HG03025 (cell line): ENCODE data around the gene TRIP6.
"Not testable (repeated sequence)": the region's sequence is repeated elsewhere in the genome, so short reads cannot be mapped to it uniquely, and the experiment has no call there.

Experiments used
- ATAC-seq: cut with Tn5 transposase; IDR thresholded peaks from one replicate; pipeline ENCODE4 v1.9.1; 2021; ENCODE audit warnings: mild to moderate bottlenecking, moderate library complexity; ENCODE audit not compliant: unreplicated experiment, low FRiP score

The TRIP6 gene

GRCh38 chr7:100902638-100903037 is 35.5 kb downstream of the TRIP6 start:
- no peak for ATAC-seq

GRCh38 chr7:100908512-100908911 is 41.3 kb downstream of the TRIP6 start:
- ATAC-seq, result no peak

GRCh38 chr7:100910443-100910842 is 43.3 kb downstream of the TRIP6 start:
- ATAC-seq, result not testable (repeated sequence)

GRCh38 chr7:100911484-100911883 is 44.3 kb downstream of the TRIP6 start:
- ATAC-seq, result no peak

- no peak for ATAC-seq
Observed at GRCh38 chr7:100914208-100914878, 47.2 kb downstream of the TRIP6 start.

GRCh38 chr7:100914879-100915447 is 47.8 kb downstream of the TRIP6 start:
- no peak for ATAC-seq

- ATAC-seq, result not testable (repeated sequence)
Observed at GRCh38 chr7:100919335-100919734, 52.1 kb downstream of the TRIP6 start.

- ATAC-seq, result not testable (repeated sequence)
Observed at GRCh38 chr7:100919779-100920437, 52.7 kb downstream of the TRIP6 start.

GRCh38 chr7:100921039-100921438 is 53.9 kb downstream of the TRIP6 start:
- no peak for ATAC-seq
